HG03135 (cell line): ENCODE data around the gene C1orf50.
"Not testable (repeated sequence)": the region's sequence is repeated elsewhere in the genome, so short reads cannot be mapped to it uniquely, and the experiment has no call there.

ENCODE experiments used
- ATAC-seq: cut with Tn5 transposase; IDR thresholded peaks from one replicate; pipeline ENCODE4 v1.9.1; 2021; ENCODE audit warnings: mild to moderate bottlenecking, moderate library complexity; ENCODE audit not compliant: unreplicated experiment

Gene C1orf50

GRCh38 chr1:42766741-42767509 is at the start of gene C1orf50, which contains the start of gene P3H1:
Gene C1orf50, plus strand, starts transcription at chr1:42767249. Its CDS starts 63 bp downstream, at chr1:42767312.
Gene P3H1, minus strand, starts transcription at chr1:42767028. Its CDS starts 57 bp downstream, at chr1:42766971.
- peak; percentile 90 for ATAC-seq

- ATAC-seq, result no peak
Measured at GRCh38 chr1:42720868-42721267, 46.2 kb upstream of the C1orf50 start.

- no peak for ATAC-seq
Measured at GRCh38 chr1:42721926-42722325, 45.1 kb upstream of the C1orf50 start.

- ATAC-seq, result not testable (repeated sequence)
Measured at GRCh38 chr1:42722403-42722802, 44.6 kb upstream of the C1orf50 start.

- no peak for ATAC-seq
Measured at GRCh38 chr1:42723511-42723910, 43.5 kb upstream of the C1orf50 start.

- not testable (repeated sequence) for ATAC-seq
Measured at GRCh38 chr1:42725820-42726219, 41.2 kb upstream of the C1orf50 start.

GRCh38 chr1:42730002-42730401 is 37.0 kb upstream of the C1orf50 start:
- no peak for ATAC-seq

GRCh38 chr1:42730988-42731387 is 36.1 kb upstream of the C1orf50 start:
- no peak for ATAC-seq

GRCh38 chr1:42731585-42731984 is 35.5 kb upstream of the C1orf50 start:
- no peak for ATAC-seq

- no peak for ATAC-seq
Measured at GRCh38 chr1:42732126-42732680, 34.8 kb upstream of the C1orf50 start.

- ATAC-seq, result no peak
Measured at GRCh38 chr1:42733415-42734200, 33.4 kb upstream of the C1orf50 start.

GRCh38 chr1:42734201-42735035 is 32.6 kb upstream of the C1orf50 start:
- no peak for ATAC-seq

GRCh38 chr1:42735056-42735455 is 32.0 kb upstream of the C1orf50 start:
- no peak for ATAC-seq

- no peak for ATAC-seq
Measured at GRCh38 chr1:42735477-42736105, 31.5 kb upstream of the C1orf50 start.

- ATAC-seq, result no peak
Measured at GRCh38 chr1:42736152-42736551, 30.9 kb upstream of the C1orf50 start.

- ATAC-seq, result no peak
Measured at GRCh38 chr1:42736571-42737200, 30.4 kb upstream of the C1orf50 start.

GRCh38 chr1:42737257-42737656 is 29.8 kb upstream of the C1orf50 start:
- no peak for ATAC-seq

- no peak for ATAC-seq
Measured at GRCh38 chr1:42737986-42738677, 28.9 kb upstream of the C1orf50 start.

GRCh38 chr1:42738678-42739226 is 28.3 kb upstream of the C1orf50 start:
- no peak for ATAC-seq
